Left lung (tissue), 10 donors: Measurements from ENCODE around the gene APOBEC3A. TPM values are rescaled to one million over a fixed set of nuclear protein-coding genes. Genes with fewer than 3 reads are reported as not detected.
"Not testable (repeated sequence)": the region's sequence is repeated elsewhere in the genome, so short reads cannot be mapped to it uniquely, and the experiment has no call there.

Experiments
- ATAC-seq: fragments of 200-7000 bp; cut with Tn5 transposase; one replicate; pipeline ENCODE4 v1.9.1; 2020; ENCODE audit warnings: moderate library complexity
- DNase-seq, 4 donors: peaks; one replicate each; pipeline ENCODE4 v3.0.0-alpha.2; 2013 to 2020
- H3K27ac ChIP-seq, 2 donors: fragments of 200-600 bp; sonication (generic) in 1 of 2; one replicate each; pipeline versions ENCODE4 v1.5.0 to v1.8.0; 2020 to 2021
- H3K27me3 ChIP-seq, 2 donors: fragments of 200-600 bp; sonication (generic) in 1 of 2; one replicate each; pipeline versions ENCODE4 v1.5.0 to v1.8.0; 2020 to 2021
- H3K36me3 ChIP-seq, 2 donors: fragments of 200-600 bp; sonication (generic) in 1 of 2; one replicate each; pipeline versions ENCODE4 v1.5.0 to v1.8.0; 2020 to 2021
- H3K4me1 ChIP-seq, 2 donors: fragments of 200-600 bp; one replicate each; pipeline ENCODE4 v1.8.0; 2021
- H3K4me3 ChIP-seq, 2 donors: fragments of 200-600 bp; sonication (generic) in 1 of 2; one replicate each; pipeline versions ENCODE4 v1.5.0 to v1.8.0; 2020 to 2021; ENCODE audit warnings: mild to moderate bottlenecking in 1 of 2
- H3K9me3 ChIP-seq, 2 donors: fragments of 200-600 bp; sonication (generic) in 1 of 2; one replicate each; pipeline versions ENCODE4 v1.5.0 to v1.8.0; 2020 to 2021
- intact Hi-C, 2 donors: fragments of 100-400 bp; cut with DNase I; formaldehyde crosslinking; loops; one replicate each; pipeline versions ENCODE4 v1.11.2 to v1.14.2; 2022
- polyA plus RNA-seq, 6 donors: library from polyadenylated mRNA; unstranded; fragments of 120-200 nt; gene quantifications; one replicate each; pipeline ENCODE4 v1.2.1, GENCODE V29; 2013; ENCODE audit not compliant: insufficient read length in 6 of 6
- total RNA-seq, 2 donors: library from RNA; stranded (reverse); fragmentation: NEBNext Ultra II Directional; extraction: Animal tissue kit (Norgen Biotek cat#: 25700); gene quantifications; one replicate each; pipeline ENCODE4 v1.2.1, GENCODE V29; 2021
- TF ChIP-seq, protein P1 (sequence below), 2 donors: fragments of 200-600 bp; sonication (generic) in 1 of 2; IDR thresholded peaks; one replicate each; pipeline versions ENCODE4 v1.5.0 to v1.8.0; 2021; ENCODE audit warnings: antibody characterized with exemption in 2 of 2
- donor health status: DM: no; HTN: yes; CAD: no.
- donor health status: DM: no; HTN: no; CAD: no.

The APOBEC3A gene
- total and polyA plus RNA-seq, 8 donors: 0.38 to 25.5 (median 0.52) TPM; not detected in 3

DNA sequence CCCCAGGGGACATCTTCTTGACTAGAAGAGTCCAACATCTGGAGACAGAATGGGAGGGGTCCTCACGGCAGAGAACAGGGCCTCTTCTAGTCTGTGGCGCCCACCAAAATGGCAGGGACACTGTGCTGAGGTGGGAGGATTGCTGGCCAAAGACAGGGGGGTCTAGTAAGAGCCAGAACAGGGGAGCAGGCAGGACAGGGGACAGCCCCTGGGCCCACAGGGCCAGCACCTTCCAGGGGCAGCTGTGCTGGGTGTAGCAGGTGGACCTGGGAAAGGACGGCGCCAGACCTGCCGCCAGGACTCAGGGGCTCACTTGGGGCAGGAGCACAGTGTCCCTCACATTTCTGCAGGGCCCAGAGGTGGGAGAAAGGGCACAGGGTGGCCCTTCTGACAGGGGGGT is 858 bp upstream of the APOBEC3A start:
- intact Hi-C loops: no loop called here
- no peak for ATAC-seq
- Histone ChIP-seq H3K36me3 (no peaks in the 10 kb centered on the region), H3K27me3 (no peaks in the 10 kb centered on the region), H3K9me3 (no peaks in the 10 kb centered on the region), H3K27ac (peak overlapping the region in 1 of 2 donors; percentile 76), H3K4me1 (peaks cover 1 to 69% of the 10 kb centered on the region in 2 donors), H3K4me3 (no peak overlapping the region)
- TF ChIP-seq, protein P1, sequence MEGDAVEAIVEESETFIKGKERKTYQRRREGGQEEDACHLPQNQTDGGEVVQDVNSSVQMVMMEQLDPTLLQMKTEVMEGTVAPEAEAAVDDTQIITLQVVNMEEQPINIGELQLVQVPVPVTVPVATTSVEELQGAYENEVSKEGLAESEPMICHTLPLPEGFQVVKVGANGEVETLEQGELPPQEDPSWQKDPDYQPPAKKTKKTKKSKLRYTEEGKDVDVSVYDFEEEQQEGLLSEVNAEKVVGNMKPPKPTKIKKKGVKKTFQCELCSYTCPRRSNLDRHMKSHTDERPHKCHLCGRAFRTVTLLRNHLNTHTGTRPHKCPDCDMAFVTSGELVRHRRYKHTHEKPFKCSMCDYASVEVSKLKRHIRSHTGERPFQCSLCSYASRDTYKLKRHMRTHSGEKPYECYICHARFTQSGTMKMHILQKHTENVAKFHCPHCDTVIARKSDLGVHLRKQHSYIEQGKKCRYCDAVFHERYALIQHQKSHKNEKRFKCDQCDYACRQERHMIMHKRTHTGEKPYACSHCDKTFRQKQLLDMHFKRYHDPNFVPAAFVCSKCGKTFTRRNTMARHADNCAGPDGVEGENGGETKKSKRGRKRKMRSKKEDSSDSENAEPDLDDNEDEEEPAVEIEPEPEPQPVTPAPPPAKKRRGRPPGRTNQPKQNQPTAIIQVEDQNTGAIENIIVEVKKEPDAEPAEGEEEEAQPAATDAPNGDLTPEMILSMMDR (IDR thresholded peaks at IDR 0.05): no peak
- peak in 1 of 4 donors; percentile 27 for DNase-seq

DNA sequence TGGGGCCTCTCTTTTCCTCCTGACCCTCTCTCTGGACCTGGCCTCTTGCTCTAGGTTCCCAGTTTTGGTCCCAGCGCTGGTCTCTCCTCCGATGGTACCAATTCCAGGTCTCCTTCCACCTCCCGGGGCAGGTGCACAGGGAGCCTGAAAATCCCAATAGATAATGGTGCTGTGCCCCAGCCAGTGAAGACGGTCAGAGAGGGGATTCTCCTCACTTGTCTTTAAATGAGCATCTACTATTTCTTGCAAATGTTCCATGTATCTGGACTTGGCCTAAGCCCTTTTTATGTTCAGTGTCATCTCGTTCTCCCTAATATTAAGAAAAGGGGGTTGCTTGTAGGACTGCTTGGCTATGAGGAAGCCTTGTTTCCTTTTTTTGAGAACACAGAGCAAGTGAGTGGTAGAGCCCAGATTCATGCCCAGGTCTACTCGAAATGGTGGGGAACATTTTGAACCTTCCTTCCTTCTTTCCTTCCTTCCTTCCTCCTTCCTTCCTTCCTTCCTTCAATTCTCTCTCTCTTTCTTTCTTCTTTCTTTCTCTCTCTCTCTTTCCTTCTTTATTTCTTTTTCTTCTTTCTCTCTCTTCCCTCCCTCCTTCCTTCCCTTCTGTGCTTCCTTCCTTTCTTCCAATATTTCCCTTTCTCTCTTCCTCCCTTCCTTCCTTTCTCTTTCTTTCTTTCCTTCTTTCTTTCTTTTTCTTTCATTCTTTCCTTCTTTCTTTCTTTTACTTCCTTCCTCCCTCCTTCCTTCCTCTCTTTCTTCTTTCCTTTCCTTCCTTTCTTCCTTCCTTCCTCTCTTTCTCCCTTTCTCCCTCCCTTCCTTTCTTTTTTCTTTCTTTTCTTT is 620 bp downstream of the APOBEC3A start:
- Histone ChIP-seq H3K9me3 (no peaks in the 10 kb centered on the region), H3K4me3 (no peak overlapping the region), H3K27ac (peak overlapping the region in 1 of 2 donors; percentile 76), H3K36me3 (no peaks in the 10 kb centered on the region), H3K27me3 (no peaks in the 10 kb centered on the region), H3K4me1 (peaks cover 0 to 55% of the 10 kb centered on the region in 2 donors)
- no peak for DNase-seq
- ATAC-seq: no peak
- intact Hi-C loops: no loop called here
- TF ChIP-seq, protein P1 (IDR thresholded peaks at IDR 0.05): no peak

DNA sequence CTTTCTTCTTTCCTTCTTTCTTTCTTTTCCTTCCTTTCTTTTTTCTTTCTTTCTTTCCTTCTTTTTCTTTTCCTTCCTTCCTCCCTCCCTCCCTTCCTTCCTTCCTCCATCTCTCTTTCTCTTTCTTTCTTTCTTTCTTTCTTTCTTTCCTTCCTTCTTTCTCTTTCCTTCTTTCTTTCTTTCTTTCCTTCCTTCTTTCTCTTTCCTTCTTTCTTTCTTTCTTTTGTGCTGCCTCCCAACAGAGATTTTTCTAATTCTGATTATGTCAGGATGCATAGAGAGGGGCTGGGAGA is 1.2 kb downstream of the APOBEC3A start:
- H3K27me3 ChIP-seq, H3K36me3 ChIP-seq, H3K4me3 ChIP-seq, ATAC-seq, H3K9me3 ChIP-seq, DNase-seq, intact Hi-C loops: not testable (repeated sequence)
- Histone ChIP-seq H3K27ac (peak overlapping the region in 1 of 2 donors; percentile 76), H3K4me1 (peaks cover 0 to 49% of the 10 kb centered on the region in 2 donors)

DNA sequence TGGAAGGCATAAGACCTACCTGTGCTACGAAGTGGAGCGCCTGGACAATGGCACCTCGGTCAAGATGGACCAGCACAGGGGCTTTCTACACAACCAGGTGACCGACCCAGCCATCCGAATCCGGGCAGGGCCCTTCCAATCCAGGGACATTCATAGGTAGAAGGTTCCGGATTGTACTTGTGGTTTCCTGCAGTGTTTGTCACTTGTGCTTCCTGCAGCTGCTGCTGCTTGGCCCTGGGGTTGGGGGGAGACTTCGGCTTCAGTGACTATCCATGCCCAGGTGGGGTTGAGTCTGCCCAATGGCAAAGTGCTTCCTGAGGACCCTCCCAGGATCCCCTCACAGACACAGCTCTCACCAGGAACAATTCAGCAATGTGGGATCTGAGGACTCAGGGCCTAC is 2.2 kb downstream of the APOBEC3A start:
- no peaks in the 10 kb centered on the region for H3K9me3 ChIP-seq
- no peak overlapping the region for H3K27ac ChIP-seq
- ATAC-seq: no peak
- intact Hi-C loops: no loop called here
- no peaks in the 10 kb centered on the region for H3K36me3 ChIP-seq
- peaks cover 0 to 39% of the 10 kb centered on the region in 2 donors for H3K4me1 ChIP-seq
- no peak for DNase-seq
- TF ChIP-seq, protein P1 (IDR thresholded peaks at IDR 0.05): no peak
- H3K27me3 ChIP-seq: no peaks in the 10 kb centered on the region
- no peak overlapping the region for H3K4me3 ChIP-seq

DNA sequence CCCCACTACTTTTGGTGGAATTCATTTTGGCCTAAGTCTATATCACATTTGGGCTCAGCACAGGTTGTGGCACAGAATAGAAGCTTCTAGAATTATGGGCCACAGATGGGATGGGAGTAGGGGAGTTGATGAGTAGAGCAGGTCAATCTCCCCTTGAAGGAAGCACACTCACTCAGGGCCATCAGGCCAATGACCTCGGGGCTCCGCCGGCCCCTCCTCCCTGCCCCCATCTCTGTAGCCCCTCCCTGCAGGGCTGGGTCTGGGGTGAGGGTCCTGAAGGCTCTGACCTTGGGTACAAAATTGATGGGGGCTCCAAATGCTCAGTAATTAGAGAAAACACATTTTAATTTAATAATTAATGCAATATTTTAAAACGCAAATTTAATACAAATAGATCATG is 3.3 kb downstream of the APOBEC3A start:
- H3K36me3 ChIP-seq, intact Hi-C loops: not testable (repeated sequence)

DNA sequence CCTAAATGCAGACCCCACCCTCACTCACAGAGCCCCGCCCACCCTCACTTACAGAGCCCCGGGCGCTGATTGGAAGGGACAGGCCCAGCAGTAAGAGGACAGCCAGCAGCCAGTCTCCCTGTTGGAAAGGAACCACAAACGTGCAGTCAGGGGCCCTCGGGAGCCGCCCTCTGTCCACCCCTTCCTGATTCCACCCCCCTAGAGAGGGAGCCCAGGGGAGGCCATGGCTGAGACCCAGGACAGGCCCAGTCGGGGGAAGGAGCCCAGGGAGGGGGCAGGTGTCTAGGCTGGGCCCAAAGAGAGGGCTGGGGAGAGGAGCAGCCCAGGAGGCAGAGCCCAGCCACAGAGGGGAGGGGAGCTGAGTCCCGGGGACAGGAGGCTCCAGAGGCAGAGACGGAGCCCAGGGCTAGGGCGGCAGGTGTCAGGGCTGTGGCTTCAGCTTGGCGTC is 5.9 kb downstream of the APOBEC3A start:
- intact Hi-C loops, H3K4me3 ChIP-seq, H3K9me3 ChIP-seq, H3K27me3 ChIP-seq, DNase-seq, H3K36me3 ChIP-seq, H3K27ac ChIP-seq: not testable (repeated sequence)
- ATAC-seq: peak; percentile 50
- peaks cover 0 to 29% of the 10 kb centered on the region in 2 donors for H3K4me1 ChIP-seq

More for the DNA sequence above, 3.3 kb downstream of the APOBEC3A start:
- H3K27me3 ChIP-seq, ATAC-seq, H3K9me3 ChIP-seq, DNase-seq, H3K4me3 ChIP-seq, H3K27ac ChIP-seq: not testable (repeated sequence)
- H3K4me1 ChIP-seq: peaks cover 0 to 31% of the 10 kb centered on the region in 2 donors
